GM23248 (cell line): ENCODE data around the gene SGSM1.

Experiments
- EZH2 ChIP-seq: fragments of 200-600 bp; sonication (generic); IDR thresholded peaks from 2 replicates; pipeline ENCODE4 v1.6.1; 2018; ENCODE audit warnings: antibody characterized with exemption, mild to moderate bottlenecking; ENCODE audit not compliant: insufficient read depth, poor library complexity, severe bottlenecking
- EZH2phosphoT487 ChIP-seq: fragments of 200-600 bp; sonication (generic); IDR thresholded peaks from 2 replicates; pipeline ENCODE4 v1.6.1; 2018; ENCODE audit warnings: antibody characterized with exemption, moderate library complexity, mild to moderate bottlenecking, low read depth; ENCODE audit not compliant: insufficient read depth

DNA sequence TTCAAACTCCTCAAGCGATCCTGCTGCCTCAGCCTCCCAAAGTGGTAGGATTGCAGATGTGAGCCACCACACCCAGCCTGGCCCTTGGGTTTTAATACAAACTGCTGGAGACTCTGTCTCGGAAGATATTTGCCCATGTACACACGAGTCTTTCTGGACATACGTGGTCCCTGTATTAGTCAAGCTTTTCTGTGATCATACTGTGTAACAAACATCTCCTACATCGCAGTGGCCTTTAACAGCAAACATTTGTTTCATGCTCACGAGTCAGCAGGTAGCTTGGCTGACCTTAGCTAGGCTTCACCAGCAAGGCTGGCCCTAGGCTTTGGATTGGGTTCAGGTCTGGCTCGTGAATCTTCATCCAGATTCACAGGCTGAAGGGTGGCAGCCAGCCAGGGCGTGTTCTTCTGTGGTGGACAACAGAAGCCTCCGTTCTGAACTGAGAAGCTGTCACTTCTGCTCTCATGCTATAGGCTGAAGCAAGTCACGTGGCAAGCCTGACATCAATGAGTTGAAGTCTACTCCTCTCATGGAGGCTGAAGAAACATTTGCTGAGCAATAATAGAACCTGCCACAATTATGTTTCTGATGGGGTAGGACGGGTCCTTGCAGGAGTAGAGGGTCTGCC, 155.3 kb downstream of the SGSM1 start:
- TF ChIP-seq EZH2 (no peak), EZH2phosphoT487 (no peak)
